Upper lobe of left lung (tissue), 6 donors: ENCODE measurements around the gene TLL1. TPM values are rescaled to one million over a fixed set of nuclear protein-coding genes. Genes with fewer than 3 reads are reported as not detected.

Experiments used
- ATAC-seq, 2 donors: fragments of 200-7000 bp; cut with Tn5 transposase; one replicate each; pipeline ENCODE4 v1.9.1; 2022; ENCODE audit warnings: mild to moderate bottlenecking in 2 of 2, moderate library complexity in 2 of 2; ENCODE audit not compliant: low FRiP score in 2 of 2
- DNase-seq, 2 donors: peaks; one replicate each; pipeline ENCODE4 v3.0.0-alpha.2; 2019 to 2020
- H3K27ac ChIP-seq, 4 donors: fragments of 200-600 bp; sonication (generic); one replicate each; pipeline ENCODE4 v1.5.1; 2016 to 2019
- H3K27me3 ChIP-seq, 4 donors: fragments of 200-600 bp; sonication (generic); one replicate each; pipeline ENCODE4 v1.5.1; 2017 to 2019
- H3K36me3 ChIP-seq, 4 donors: fragments of 200-600 bp; sonication (generic); one replicate each; pipeline ENCODE4 v1.5.1; 2016 to 2019
- H3K4me1 ChIP-seq, 4 donors: fragments of 200-600 bp; sonication (generic); one replicate each; pipeline ENCODE4 v1.5.1; 2018 to 2019
- H3K4me3 ChIP-seq, 4 donors: fragments of 200-600 bp; sonication (generic); one replicate each; pipeline ENCODE4 v1.5.1; 2017 to 2019; ENCODE audit warnings: mild to moderate bottlenecking in 2 of 4, moderate library complexity in 1 of 4
- H3K9me3 ChIP-seq, 4 donors: fragments of 200-600 bp; sonication (generic); one replicate each; pipeline ENCODE4 v1.5.1; 2018 to 2019
- EP300 ChIP-seq, 4 donors: sonication (generic); formaldehyde crosslinking; IDR thresholded peaks; one replicate each; pipeline ENCODE4 v1.5.1; 2017; ENCODE audit warnings: antibody characterized with exemption in 4 of 4, control low read depth in 2 of 4
- POLR2A ChIP-seq, 4 donors: fragments of 450-650 bp; IDR thresholded peaks; one replicate each; pipeline ENCODE4 v1.5.1; 2016 to 2017; ENCODE audit warnings: antibody characterized with exemption in 4 of 4, mild to moderate bottlenecking in 2 of 4
- POLR2AphosphoS5 ChIP-seq, 2 donors: sonication (generic); formaldehyde crosslinking; IDR thresholded peaks; one replicate each; pipeline ENCODE4 v1.5.1; 2017; ENCODE audit warnings: antibody characterized with exemption in 2 of 2
- WGBS, 2 donors: methylation state at CpG; one replicate each; pipeline ENCODE4 v1.1.5; 2017 to 2018; 5-methylcytosine and 5-hydroxymethylcytosine counted together
- total RNA-seq, 6 donors: library from RNA; depleted of rRNA in 4 of 6; stranded (reverse); fragments of >200 nt in 4 of 6; gene quantifications; one replicate each; pipeline versions ENCODE4 v1.1.0 to v1.2.1, GENCODE V29; 2016 to 2021
- TF ChIP-seq, protein P1 (sequence below), 6 experiments: fragments of 450-650 bp in 4 of 6; fragments of 200-600 bp in 2 of 6; sonication (generic) in 2 of 6; IDR thresholded peaks; one replicate each; pipeline ENCODE4 v1.5.1; 2016 to 2019; ENCODE audit warnings: antibody characterized with exemption in 6 of 6
- donor health status: DM: no; HTN: no; CAD: no; lungs with moderate emphysema.
- donor health status: DM: no; HTN: yes; CAD: no; lungs with severe emphysema.

The TLL1 gene
- total RNA-seq, 6 donors from 2014 or later, result 1.9 to 8.4 (median 3.1) TPM

DNA sequence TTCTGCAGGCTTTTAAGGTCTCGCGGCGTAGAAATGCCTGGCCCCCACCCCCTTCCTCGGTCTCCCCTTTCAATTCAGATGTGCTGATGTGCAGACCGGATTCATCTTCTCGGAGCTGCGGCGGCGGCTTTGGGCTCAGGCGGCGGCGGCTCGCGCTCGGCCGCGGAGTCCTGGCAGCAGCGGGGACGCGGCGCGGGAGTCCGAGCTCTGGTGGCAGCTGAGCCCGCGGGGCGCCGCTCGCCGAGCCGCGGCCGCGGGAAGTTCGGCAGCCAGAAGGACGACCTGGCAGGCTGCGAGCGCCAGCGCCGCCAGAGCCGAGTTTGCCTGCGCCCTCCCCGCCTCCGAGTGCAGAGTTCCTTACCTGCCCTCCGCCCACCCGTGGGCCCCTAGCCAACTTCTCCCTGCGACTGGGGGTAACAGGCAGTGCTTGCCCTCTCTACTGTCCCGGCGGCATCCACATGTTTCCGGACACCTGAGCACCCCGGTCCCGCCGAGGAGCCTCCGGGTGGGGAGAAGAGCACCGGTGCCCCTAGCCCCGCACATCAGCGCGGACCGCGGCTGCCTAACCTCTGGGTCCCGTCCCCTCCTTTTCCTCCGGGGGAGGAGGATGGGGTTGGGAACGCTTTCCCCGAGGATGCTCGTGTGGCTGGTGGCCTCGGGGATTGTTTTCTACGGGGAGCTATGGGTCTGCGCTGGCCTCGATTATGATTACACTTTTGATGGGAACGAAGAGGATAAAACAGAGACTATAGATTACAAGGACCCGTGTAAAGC is 448 bp downstream of the TLL1 start:
- WGBS, 2 donors, result 0 to 2% methylated on average over 46 to 50 of the region's 70 CpGs
- Histone ChIP-seq H3K9me3 (no peaks in the 10 kb centered on the region), H3K4me3 (peak overlapping the region; percentile 24 to 58 (median 44)), H3K4me1 (peaks cover 16 to 31% (median 24%) of the 10 kb centered on the region in 4 donors), H3K27ac (peak overlapping the region in 2 of 4 donors; percentile 21 to 56), H3K27me3 (peaks cover 0 to 25% (median 6%) of the 10 kb centered on the region in 4 donors), H3K36me3 (no peaks in the 10 kb centered on the region)
- TF ChIP-seq, protein P1, sequence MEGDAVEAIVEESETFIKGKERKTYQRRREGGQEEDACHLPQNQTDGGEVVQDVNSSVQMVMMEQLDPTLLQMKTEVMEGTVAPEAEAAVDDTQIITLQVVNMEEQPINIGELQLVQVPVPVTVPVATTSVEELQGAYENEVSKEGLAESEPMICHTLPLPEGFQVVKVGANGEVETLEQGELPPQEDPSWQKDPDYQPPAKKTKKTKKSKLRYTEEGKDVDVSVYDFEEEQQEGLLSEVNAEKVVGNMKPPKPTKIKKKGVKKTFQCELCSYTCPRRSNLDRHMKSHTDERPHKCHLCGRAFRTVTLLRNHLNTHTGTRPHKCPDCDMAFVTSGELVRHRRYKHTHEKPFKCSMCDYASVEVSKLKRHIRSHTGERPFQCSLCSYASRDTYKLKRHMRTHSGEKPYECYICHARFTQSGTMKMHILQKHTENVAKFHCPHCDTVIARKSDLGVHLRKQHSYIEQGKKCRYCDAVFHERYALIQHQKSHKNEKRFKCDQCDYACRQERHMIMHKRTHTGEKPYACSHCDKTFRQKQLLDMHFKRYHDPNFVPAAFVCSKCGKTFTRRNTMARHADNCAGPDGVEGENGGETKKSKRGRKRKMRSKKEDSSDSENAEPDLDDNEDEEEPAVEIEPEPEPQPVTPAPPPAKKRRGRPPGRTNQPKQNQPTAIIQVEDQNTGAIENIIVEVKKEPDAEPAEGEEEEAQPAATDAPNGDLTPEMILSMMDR (IDR thresholded peaks at IDR 0.05), result peak in 1 of 6 experiments; percentile 8
- TF ChIP-seq POLR2AphosphoS5 (IDR thresholded peaks at IDR 0.05), result no peak
- DNase-seq, result peak; percentile 28 to 88
- ATAC-seq, result peak; percentile 28 to 76

DNA sequence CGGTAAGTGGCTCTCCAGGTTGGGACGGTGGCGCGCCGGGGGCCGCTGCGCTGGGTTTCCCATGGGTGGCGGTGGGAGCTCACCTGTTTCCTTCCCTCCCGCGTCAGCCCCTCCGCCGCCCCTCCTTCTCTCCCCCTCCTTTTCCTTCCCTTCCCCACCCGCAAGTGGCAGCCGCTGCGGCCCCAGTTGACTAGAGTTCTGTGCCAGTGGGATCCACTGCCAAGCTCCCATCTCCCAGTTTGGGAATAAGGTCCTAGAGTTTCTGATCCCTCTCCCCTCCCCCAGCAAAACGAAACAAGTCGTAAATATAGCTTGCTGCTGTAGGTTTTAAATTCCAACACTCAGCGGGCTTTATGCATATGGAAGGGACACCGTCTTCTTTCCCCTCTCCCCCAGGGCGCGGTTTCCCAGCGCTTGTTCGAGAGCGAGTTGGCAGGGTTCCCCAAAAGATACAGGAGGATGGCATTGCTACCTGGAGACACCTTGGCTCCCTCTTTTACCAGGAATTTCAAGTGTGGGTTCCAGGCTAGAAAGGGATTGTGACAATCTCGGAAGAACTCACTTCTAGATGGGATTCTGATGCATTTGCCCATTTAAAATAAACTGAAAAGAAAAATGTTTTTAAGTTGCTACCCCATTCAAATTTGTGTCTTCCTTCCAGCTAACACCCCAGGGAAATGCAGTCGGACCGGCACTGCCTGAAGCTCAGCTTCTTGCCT is 1.2 kb downstream of the TLL1 start:
- H3K27me3 ChIP-seq, result peaks cover 0 to 25% (median 6%) of the 10 kb centered on the region in 4 donors
- H3K4me3 ChIP-seq, result peak overlapping the region; percentile 1 to 58 (median 44)
- peak; percentile 8 to 12 for ATAC-seq
- 0 to 3% methylated on average over 21 to 27 of the region's 27 CpGs for WGBS, 2 donors
- peak overlapping the region in 2 of 4 donors; percentile 21 to 56 for H3K27ac ChIP-seq
- peaks cover 16 to 31% (median 24%) of the 10 kb centered on the region in 4 donors for H3K4me1 ChIP-seq
- peak in 1 of 2 donors; percentile 78 for DNase-seq
- no peaks in the 10 kb centered on the region for H3K9me3 ChIP-seq
- no peak for TF ChIP-seq POLR2AphosphoS5 (IDR thresholded peaks at IDR 0.05)
- no peak for TF ChIP-seq EP300 (IDR thresholded peaks at IDR 0.05)
- TF ChIP-seq, protein P1 (IDR thresholded peaks at IDR 0.05), result no peak
- no peak for TF ChIP-seq POLR2A (IDR thresholded peaks at IDR 0.05)
- H3K36me3 ChIP-seq, result no peaks in the 10 kb centered on the region

DNA sequence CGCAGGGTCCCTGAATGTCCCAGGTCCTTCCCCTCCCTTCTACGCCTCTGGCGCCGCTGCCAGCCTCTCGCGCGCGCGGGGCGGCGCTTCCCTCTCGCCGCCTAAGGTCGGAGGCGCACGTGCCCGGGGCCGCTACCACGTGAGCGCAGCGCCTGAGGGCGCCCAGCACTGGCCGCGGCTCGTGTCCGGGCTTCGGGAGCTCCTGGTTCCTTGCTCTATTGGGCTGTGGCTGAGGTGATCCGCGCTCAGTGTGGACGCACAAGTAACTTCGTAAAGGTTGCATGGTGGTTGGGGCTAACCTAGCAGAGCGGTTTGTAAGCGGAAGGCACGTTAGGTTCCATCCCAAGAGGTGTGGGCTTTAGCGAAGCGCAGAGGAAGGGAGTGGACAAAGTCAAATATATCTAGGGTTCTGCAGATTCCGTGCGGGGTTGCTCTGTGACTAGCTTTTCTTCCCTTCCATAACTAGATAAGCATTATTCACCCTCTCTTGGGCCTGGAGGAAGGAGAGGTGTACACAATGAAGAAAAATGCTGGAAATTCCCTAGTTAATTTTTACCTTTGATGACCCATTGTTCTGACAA is 1.8 kb downstream of the TLL1 start:
- no peak overlapping the region for H3K27ac ChIP-seq
- ATAC-seq (peak in 1 of 2 donors; percentile 62), DNase-seq (peak in 1 of 2 donors; percentile 88)
- peak overlapping the region in 3 of 4 donors; percentile 39 to 58 (median 50) for H3K4me3 ChIP-seq
- H3K36me3 ChIP-seq, result no peaks in the 10 kb centered on the region
- TF ChIP-seq EP300 (IDR thresholded peaks at IDR 0.05), result no peak
- no peak for TF ChIP-seq POLR2A (IDR thresholded peaks at IDR 0.05)
- no peak for TF ChIP-seq POLR2AphosphoS5 (IDR thresholded peaks at IDR 0.05)
- TF ChIP-seq, protein P1 (IDR thresholded peaks at IDR 0.05), result no peak
- peaks cover 16 to 31% (median 24%) of the 10 kb centered on the region in 4 donors for H3K4me1 ChIP-seq
- H3K9me3 ChIP-seq, result no peaks in the 10 kb centered on the region
- WGBS, 2 donors, result 10 to 12% methylated on average over 22 to 36 of the region's 38 CpGs
- peaks cover 0 to 25% (median 6%) of the 10 kb centered on the region in 4 donors for H3K27me3 ChIP-seq

DNA sequence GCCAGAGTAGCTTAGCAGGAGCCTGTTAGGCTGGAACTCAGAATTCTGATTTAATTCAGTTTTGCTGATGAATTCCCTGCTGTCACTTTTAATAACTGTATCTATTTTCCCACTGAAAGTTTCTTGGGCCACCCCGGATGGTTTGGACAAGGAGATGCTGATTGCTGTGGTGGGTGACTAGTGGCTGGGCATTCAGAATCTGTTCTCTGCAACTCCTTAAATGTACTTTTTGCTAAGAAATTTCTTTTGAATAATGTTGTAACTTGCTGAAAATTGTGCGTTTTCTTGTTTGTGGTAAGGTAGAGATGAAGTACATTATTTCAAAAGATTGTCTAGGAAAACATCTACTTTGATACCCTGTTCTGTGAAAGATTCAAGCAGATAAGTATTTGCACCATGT is 2.4 kb downstream of the TLL1 start:
- Histone ChIP-seq H3K27me3 (peaks cover 0 to 25% (median 6%) of the 10 kb centered on the region in 4 donors), H3K4me3 (no peak overlapping the region)

More for the DNA sequence above, 2.4 kb downstream of the TLL1 start:
- TF ChIP-seq, protein P1 (IDR thresholded peaks at IDR 0.05), result no peak
- Histone ChIP-seq H3K9me3 (no peaks in the 10 kb centered on the region), H3K4me1 (peaks cover 16 to 31% (median 24%) of the 10 kb centered on the region in 4 donors), H3K36me3 (no peaks in the 10 kb centered on the region), H3K27ac (no peak overlapping the region)
- DNase-seq, result no peak
- 73 to 85% methylated on average over 2 of the region's 2 CpGs for WGBS, 2 donors
- ATAC-seq, result no peak
